ENCODE data around the gene KBTBD4.
A peak's percentile ranks its signal among the peaks of the same experiment; 100 is the strongest.

The KBTBD4 gene

GRCh38 chr11:47578524-47579494 lies at the start of gene KBTBD4, which contains the start of gene NDUFS3:
KBTBD4 (minus strand) TSS chr11:47578970; CDS start chr11:47578951, 19 bp downstream.
NDUFS3 (plus strand) TSS chr11:47579074; CDS start chr11:47579092, 18 bp downstream.
- peak; percentile 93 for DNase-seq

GRCh38 chr11:47628026-47628425 lies 49.3 kb upstream of the KBTBD4 start:
- no peak for DNase-seq

GRCh38 chr11:47626234-47626633 lies 47.5 kb upstream of the KBTBD4 start:
- DNase-seq: no peak

- no peak for DNase-seq
Observed at GRCh38 chr11:47620836-47621378, 42.1 kb upstream of the KBTBD4 start.

- DNase-seq: no peak
Observed at GRCh38 chr11:47617417-47617809, 38.6 kb upstream of the KBTBD4 start.

GRCh38 chr11:47616726-47617416 lies 38.1 kb upstream of the KBTBD4 start:
- DNase-seq: peak; percentile 69

- DNase-seq: no peak
Observed at GRCh38 chr11:47615249-47615648, 36.5 kb upstream of the KBTBD4 start.

- DNase-seq: no peak
Observed at GRCh38 chr11:47611348-47611794, 32.6 kb upstream of the KBTBD4 start.

- DNase-seq: peak; percentile 90
Observed at GRCh38 chr11:47609675-47610074, 30.9 kb upstream of the KBTBD4 start.

- no peak for DNase-seq
Observed at GRCh38 chr11:47607380-47607779, 28.6 kb upstream of the KBTBD4 start.

- no peak for DNase-seq
Observed at GRCh38 chr11:47606731-47607130, 28.0 kb upstream of the KBTBD4 start.

GRCh38 chr11:47605921-47606320 lies 27.2 kb upstream of the KBTBD4 start:
- DNase-seq: no peak

GRCh38 chr11:47603295-47603694 lies 24.5 kb upstream of the KBTBD4 start:
- no peak for DNase-seq

- DNase-seq: no peak
Observed at GRCh38 chr11:47599902-47600301, 21.1 kb upstream of the KBTBD4 start.

GRCh38 chr11:47595967-47596366 lies 17.2 kb upstream of the KBTBD4 start:
- DNase-seq: no peak

- DNase-seq: no peak
Observed at GRCh38 chr11:47595029-47595428, 16.3 kb upstream of the KBTBD4 start.

- DNase-seq: no peak
Observed at GRCh38 chr11:47593934-47594855, 15.4 kb upstream of the KBTBD4 start, which contains the start of gene C1QTNF4. C1QTNF4 (minus strand) TSS chr11:47594411; CDS start chr11:47590810, 3,601 bp downstream.

GRCh38 chr11:47593492-47593933 lies 14.7 kb upstream of the KBTBD4 start:
- DNase-seq: no peak

- DNase-seq: no peak
Observed at GRCh38 chr11:47592970-47593369, 14.2 kb upstream of the KBTBD4 start.

GRCh38 chr11:47592251-47592650 lies 13.5 kb upstream of the KBTBD4 start:
- no peak for DNase-seq

GRCh38 chr11:47591764-47592163 lies 13.0 kb upstream of the KBTBD4 start:
- no peak for DNase-seq

Measured in hematopoietic multipotent progenitor cell treated with erythropoietin and hydrocortisone succinate and interleukin-3 and kit ligand, for 8 days (in vitro differentiated cells).